GM06990 (cell line): ENCODE results near the gene PTMS.

ENCODE experiments used
- DNase-seq: peaks from one replicate; pipeline ENCODE4 v3.0.0-alpha.2; 2011; ENCODE audit not compliant: insufficient read length; ENCODE audit errors: extremely low read depth
- H3K27me3 ChIP-seq: replicated peaks from 2 replicates; pipeline ENCODE4 v1.6.0; 2011; ENCODE audit warnings: low read length; ENCODE audit not compliant: control insufficient read depth, insufficient read depth
- H3K36me3 ChIP-seq: 2 replicates; pipeline ENCODE4 v1.5.1; 2011; ENCODE audit warnings: low read length; ENCODE audit not compliant: control insufficient read depth, insufficient read depth
- H3K4me3 ChIP-seq: replicated peaks from 2 replicates; pipeline ENCODE4 v1.5.1; 2011; ENCODE audit warnings: low read depth, mild to moderate bottlenecking, control low read depth, low read length
- TF ChIP-seq, protein P1 (sequence below): IDR thresholded peaks from 2 replicates; pipeline ENCODE4 v1.5.1; 2011; ENCODE audit warnings: low read length, control low read depth, mild to moderate bottlenecking, inconsistent platforms; ENCODE audit not compliant: insufficient read depth, poor library complexity, severe bottlenecking

Gene PTMS

DNA sequence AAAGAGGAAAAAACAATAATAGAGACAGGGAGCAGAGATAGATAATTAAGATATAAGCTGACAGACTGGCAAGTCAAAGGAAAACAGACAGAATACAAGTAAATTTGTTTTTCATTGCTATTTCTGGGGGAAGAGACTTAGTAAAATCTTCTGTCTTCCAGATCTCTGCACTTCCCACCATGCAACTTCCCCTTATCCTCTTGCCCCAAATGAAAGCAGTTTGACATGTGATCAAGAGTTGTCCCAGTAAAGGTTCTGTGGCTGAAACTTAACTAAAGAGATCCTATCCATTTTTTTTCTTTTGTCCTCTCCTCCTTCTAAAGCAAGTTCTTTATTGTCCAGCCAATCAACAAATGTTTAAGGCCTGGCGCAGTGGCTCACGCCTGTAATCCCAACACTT lies 11.8 kb upstream of the PTMS start:
- TF ChIP-seq, protein P1, sequence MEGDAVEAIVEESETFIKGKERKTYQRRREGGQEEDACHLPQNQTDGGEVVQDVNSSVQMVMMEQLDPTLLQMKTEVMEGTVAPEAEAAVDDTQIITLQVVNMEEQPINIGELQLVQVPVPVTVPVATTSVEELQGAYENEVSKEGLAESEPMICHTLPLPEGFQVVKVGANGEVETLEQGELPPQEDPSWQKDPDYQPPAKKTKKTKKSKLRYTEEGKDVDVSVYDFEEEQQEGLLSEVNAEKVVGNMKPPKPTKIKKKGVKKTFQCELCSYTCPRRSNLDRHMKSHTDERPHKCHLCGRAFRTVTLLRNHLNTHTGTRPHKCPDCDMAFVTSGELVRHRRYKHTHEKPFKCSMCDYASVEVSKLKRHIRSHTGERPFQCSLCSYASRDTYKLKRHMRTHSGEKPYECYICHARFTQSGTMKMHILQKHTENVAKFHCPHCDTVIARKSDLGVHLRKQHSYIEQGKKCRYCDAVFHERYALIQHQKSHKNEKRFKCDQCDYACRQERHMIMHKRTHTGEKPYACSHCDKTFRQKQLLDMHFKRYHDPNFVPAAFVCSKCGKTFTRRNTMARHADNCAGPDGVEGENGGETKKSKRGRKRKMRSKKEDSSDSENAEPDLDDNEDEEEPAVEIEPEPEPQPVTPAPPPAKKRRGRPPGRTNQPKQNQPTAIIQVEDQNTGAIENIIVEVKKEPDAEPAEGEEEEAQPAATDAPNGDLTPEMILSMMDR: no peak
- Histone ChIP-seq H3K27me3 (no peaks in the 10 kb centered on the region), H3K4me3 (no peak overlapping the region)

DNA sequence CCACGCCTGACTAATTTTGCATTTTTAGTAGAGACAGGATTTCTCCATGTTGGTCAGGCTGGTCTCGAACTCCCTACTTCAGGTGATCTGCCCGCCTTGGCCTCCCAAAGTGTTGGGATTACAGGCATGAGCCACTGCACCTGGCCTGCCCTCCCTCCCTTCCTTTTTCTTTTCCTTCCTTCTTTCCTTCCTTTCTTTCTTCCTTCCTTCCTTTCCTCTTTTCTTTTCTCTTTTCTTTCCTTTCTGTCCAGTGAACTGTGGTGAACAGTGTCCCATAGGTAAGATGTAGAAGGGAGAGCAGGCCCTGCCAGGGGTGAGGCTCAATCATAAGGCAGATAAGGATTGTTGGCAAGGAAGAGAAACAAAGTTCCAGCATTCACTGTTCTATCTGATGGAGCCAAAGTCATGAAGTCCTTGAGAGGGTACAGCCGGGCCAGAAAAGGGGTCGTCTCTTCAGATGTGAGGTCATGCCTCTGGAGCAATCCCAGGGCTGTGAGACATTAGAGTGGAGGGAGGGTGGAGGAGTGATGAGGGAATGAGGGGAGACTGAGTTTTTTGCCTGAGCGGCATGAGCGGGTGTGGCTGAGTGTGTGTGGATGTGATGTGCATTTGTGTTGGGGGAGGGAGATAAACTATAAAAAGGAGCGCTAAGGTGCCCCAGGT lies 9.0 kb upstream of the PTMS start:
- TF ChIP-seq, protein P1: no peak
- H3K27me3 ChIP-seq: no peaks in the 10 kb centered on the region
- H3K4me3 ChIP-seq: no peak overlapping the region
- no peak for DNase-seq
- H3K36me3 ChIP-seq: no peaks in the 10 kb centered on the region

More for the DNA sequence above, 11.8 kb upstream of the PTMS start:
- no peak for DNase-seq
- peaks cover 13% of the 10 kb centered on the region for H3K36me3 ChIP-seq

DNA sequence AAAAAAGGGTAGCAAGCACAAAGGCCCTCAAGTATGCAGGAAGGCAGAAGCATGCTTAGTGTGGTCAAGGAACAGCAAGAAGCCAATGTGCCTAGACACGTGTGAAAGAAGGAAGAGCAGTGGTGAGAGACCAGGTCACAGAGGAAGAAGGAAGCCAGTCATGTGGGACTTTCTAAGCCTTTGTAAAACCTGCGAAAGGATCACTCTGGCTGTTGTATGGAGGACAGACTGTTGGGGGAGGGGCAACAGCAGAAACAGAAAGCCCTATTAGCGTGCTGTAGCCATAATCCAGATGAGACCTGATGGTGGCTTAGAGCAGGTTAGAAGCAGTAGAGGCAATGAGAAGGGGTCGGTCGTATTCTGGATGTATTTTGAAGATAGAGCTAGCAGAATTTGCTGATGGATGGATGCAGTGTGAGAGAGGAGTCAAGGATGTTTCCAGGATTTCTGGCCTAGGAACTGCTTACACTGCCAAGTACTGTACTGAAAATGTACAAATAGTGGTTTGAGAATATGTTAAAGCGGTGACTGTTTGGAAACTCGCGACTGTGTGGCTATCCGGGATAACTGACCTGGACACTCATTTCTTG lies 7.6 kb upstream of the PTMS start:
- TF ChIP-seq, protein P1: no peak
- H3K4me3 ChIP-seq: no peak overlapping the region
- DNase-seq: no peak
- H3K36me3 ChIP-seq: no peaks in the 10 kb centered on the region
- H3K27me3 ChIP-seq: no peaks in the 10 kb centered on the region

DNA sequence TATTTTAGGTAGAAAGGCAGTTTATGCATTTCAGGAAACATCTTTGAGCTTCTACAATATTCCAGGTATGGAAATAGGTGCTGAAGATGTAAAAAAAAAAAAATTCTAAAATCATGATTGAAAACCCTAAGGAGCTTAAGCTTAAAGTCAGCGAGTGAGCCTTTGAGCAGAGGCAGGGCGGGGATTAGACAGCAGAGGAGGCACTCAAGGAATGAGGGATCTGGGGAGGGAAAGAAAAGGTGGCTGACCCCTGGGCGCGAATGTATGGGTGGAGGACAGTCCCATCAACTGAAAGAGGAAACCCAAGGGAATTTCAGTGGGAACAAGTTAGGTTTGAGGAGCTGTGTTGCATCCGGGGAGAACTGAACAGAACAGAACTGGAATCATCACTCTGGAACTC lies 6.4 kb upstream of the PTMS start:
- no peak overlapping the region for H3K4me3 ChIP-seq
- TF ChIP-seq, protein P1: no peak
- no peak for DNase-seq
- H3K27me3 ChIP-seq: no peaks in the 10 kb centered on the region
- H3K36me3 ChIP-seq: no peaks in the 10 kb centered on the region

DNA sequence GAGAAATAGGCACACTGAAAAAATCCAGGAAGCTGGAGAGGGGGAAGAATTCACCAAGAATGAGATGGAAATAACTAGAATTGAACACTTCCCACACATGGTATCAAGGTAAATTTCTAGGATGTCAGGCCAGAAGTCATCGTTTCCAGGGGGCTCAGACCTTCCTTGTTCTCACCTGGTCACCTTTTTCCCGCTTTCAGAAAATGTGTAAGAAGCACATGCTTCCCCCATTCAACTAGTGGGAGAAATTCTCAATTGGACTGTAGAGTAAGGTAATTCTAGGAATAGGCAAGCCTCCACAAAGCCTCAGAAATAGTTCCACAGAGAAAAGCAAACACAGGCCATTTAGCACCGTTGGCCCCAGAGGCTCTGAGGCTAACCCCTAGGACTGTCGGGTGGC lies 2.8 kb upstream of the PTMS start:
- no peak for DNase-seq
- H3K36me3 ChIP-seq: no peaks in the 10 kb centered on the region
- TF ChIP-seq, protein P1: no peak
- H3K27me3 ChIP-seq: no peaks in the 10 kb centered on the region
- no peak overlapping the region for H3K4me3 ChIP-seq
